ENCODE results near the gene NEK8.
"Not testable (repeated sequence)": the region's sequence is repeated elsewhere in the genome, so short reads cannot be mapped to it uniquely, and the experiment has no call there.

NEK8 gene

GRCh38 chr17:28779601-28780000, 51.0 kb downstream of the NEK8 start:
- not testable (repeated sequence) for DNase-seq

GRCh38 chr17:28783161-28783560, 54.6 kb downstream of the NEK8 start:
- no peak for DNase-seq

- DNase-seq = no peak
Observed at GRCh38 chr17:28788100-28788499, 59.5 kb downstream of the NEK8 start.

Data from inflammatory macrophage treated with lipopolysaccharide for 4 hours (primary cell).